HG02973 (cell line): ENCODE results near the gene TNIK.

Experiments
- ATAC-seq: cut with Tn5 transposase; IDR thresholded peaks from one replicate; pipeline ENCODE4 v1.9.1; 2021; ENCODE audit warnings: moderate library complexity; ENCODE audit not compliant: unreplicated experiment

Gene TNIK

DNA sequence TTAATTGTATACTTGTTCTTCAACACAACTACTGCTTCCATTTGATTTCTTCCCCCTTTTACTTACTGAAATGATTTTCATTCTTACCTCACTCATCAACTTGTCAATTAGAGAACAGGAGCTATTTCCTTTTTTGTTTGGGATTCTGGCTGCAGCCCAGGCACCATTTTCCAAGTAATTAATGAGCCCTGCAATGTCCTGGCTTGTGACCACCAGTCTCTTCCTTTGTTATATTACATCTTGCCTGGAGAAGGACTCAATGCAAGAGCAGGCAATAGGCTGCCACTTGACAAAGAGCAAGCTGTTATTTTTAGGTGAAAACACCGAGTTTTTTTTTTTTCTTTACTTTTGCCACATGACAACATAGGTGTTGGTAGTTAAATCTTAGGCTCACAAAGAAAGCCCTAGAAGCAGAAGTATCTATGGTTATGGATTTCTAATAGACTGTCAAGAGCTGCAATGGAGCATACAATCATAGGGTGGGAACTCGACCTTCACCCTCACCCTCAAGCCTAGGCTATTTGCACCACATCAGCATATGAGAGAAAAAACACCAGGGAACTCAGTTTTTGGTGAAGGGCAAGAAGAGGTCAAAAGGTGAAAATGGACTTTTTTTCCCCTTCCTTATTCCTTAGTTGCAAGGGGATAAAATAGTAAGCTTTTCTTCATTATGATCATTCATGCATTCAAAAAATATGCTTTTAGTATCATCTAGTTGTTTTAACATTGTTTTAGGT lies 114.9 kb downstream of the TNIK start:
- no peak for ATAC-seq

DNA sequence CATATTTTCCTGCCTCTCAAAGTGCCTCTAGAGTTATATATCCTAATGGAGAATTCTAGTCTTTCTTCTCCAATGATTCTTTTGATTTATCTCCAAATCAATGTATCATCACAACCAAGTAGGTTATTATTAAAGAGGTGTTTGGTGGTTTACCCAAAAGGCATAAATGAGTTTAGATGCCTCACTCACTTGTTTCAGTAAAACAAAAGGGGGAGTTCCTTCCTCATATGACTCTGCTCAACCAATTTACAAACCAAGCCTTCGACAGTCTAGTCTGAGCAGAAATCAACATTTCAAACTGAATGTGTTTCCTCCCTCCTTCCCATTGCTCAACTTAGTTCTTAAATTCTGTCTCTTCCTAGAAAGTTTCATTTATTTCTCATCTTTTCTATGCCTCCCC lies 116.5 kb downstream of the TNIK start:
- no peak for ATAC-seq

DNA sequence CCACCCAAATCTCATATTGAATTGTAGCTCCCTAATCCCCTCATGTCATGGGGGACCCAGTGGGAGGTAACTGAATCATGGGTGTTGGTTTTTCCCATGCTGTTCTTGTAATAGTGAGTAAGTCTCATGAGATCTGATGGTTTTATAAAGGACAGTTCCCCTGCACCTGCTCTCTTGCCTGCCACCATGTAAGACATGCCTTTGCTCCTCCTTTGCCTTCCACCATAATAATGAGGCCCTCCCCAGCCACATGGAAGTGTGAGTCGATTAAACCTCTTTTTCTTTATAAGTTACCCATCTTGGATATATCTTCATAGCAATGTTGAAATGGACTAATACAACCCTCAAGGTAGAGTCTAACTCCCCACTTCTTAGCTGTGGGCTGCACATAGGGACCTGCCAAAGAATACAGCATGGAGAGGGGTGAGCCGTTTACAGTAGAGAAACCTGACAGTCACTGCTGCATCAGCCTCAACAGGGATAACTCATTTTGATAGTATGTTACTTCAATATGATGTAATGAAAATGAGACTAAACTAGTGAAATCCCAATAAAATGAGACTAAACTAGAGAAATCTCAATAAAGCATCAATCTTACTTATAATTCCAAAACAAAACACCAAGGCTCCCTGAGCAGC lies 117.3 kb downstream of the TNIK start:
- no peak for ATAC-seq

DNA sequence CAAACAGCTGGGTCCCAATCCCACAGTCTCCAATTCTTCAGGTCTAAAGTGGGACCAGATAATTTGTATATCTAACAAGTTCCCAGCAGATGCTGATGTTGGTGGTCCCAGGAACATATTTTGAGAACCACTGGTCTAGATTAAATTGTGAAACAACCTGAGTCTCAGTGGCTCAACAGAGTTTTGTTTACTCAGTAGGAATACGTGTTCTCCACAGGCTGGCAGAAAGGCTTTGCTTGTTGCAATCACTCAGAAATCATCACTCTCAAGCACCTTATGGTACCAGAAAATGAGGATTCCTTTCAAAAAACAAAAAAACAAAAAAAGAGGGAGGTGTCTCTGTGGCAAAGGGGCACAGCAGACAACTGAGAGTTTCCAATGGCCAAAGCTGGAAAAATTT lies 118.0 kb downstream of the TNIK start:
- ATAC-seq = no peak

DNA sequence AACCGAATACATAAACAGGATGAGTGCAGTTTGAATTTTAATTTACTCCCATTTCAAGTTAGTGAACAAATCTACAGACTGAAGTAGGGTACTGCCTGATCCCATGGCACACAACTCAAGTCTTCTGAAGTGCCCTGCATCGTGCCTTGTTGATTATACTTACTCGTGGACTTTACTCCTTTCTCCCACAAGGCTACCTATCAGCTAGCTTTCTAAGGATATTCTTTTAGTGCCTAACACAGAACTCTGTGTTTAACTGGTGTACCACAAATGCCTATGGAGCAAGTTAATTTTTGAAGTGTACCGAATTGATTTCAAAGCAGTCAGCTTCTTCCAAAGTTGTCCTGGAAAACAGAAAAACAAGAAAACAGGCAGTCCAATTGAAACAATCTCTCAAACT lies 119.8 kb downstream of the TNIK start:
- ATAC-seq = no peak

DNA sequence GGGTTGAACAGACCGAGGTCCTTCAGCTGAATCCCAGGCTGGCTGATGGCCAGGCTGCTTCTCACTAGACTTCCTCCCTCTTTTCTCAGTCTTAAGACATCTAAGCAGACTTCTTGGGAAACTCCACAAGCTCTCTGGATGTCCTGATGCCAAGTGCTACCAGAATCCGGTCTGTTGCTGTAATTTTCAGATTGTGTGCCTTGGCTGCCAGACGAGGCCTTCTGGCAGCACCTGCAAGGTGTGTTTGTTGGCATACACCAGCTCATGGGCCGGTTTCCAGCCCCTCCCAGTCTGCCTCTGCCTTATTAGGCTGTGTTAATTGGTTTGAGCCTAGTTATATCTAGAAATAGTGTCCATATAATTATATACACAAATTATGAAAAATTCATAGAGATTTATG lies 120.6 kb downstream of the TNIK start:
- ATAC-seq = no peak

DNA sequence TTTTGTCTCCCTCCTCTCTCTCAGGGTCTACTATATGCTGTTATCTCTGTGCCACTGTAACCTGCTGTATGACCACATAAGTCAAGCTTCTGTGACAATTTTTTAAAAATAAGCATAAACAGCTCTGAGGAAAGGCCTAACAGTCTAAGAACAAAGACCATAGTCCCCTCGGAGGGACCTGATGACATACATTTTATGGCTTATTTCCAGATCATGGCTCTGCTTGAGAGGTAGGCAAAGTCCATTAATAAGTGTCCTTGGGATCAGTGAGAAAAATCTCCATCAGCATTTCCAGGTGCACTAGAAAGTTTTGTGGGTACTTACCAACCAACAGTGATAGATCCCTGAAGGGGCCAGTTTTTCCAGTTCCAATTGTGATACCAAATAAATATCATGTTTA lies 123.8 kb downstream of the TNIK start:
- ATAC-seq = no peak

DNA sequence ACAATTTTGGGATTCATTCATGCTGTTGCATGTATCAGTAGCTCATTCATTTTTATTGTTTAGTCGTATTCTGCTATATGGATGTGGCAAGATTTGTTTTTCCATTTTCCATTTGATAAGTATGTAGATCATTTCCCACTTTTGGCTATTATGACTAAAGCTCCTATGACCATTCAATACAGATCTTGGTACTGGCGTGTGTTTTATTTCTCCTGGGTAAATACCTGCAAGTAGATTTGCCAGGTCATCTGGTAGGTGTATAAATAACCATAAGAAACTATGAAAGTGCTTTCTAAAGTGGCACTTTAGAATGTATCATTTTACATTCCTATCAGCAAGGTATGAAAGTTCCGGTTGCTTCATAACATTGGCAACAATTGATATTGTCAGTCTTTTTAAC lies 124.6 kb downstream of the TNIK start:
- ATAC-seq = no peak

DNA sequence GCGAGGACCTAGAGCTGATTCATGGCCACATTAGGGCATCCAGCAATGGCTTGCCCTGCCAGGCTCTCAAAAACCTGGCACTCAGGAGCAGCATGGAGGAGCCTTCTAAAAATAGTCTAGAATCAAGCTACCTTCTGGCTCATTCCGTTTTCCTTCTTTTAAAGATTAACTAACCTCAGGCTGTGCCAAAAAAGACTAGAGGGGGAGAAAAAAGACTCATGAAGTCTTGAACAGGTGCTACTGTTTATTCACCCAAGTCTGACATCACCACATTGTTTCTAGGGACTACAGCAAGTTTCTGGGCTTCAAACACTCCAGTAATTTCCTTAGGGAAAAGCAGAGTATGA lies 125.8 kb downstream of the TNIK start:
- ATAC-seq = no peak

DNA sequence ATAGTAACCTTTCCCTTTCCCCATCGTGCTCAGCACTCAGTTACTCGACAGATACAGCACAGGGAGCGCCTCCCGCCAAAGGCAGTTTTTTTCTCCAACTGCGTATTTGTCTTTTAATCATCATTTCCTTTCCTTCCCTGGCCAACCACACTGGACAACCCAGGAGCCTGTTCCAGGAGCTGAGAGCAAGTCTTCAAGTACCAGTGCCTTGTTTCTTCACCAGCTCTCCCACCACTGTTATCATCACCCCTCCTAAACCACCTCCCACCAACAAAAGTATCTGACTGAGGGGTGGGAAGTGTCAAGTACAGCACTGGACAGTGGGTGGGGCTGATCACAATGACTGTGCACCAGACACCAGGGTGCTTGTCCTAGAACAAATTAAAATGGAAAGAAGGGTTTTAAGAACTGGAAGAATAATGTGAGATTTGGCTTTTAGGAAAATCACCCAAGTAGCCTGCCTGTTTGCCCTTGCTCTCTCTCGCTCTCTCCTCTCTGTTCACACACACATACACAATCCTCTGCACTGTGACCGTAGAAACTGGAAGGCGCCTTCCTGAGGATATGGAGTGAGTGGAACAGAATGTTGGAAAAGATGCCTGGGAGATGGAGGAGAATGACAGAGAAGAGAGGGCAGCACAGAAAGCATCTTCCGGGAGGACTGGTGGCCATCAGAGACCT lies 126.3 kb downstream of the TNIK start:
- ATAC-seq = no peak

DNA sequence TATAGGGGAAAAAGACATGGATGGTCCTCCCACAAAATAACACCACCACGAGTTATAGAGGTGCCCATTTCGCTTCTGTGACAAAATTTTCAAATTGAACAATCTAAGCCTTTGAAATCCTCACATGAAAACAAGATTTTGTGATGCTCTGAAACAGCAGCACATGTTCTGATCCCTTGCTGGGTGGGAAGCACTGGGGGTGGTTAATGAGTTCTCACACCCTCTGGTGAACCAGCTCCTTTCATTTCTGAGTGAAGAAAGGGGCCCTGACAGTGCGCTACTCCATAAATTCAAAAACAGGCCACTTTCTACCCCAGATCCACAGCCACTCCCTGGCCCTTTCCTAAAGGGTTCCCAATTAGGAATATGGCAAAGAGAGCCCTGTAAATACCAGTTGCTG lies 129.3 kb downstream of the TNIK start:
- ATAC-seq = no peak

DNA sequence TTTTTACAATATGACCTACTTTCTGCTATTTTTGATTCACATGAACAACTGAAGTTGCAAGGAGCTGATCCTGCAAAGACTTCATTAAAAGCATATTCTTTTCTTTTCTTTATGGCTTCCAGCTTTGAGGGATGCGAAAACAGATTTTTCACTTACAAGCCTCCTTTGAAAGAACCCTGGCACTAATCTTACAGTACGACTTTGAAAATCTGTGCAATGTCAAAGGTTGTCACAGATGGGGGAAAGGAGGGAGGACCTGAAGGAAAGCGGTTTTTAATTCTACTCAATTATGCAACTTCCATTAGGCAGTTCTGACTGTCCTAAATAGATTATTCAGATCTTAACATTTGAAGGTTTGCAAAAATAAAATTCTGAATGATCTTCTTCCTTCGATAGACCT lies 130.5 kb downstream of the TNIK start:
- ATAC-seq = no peak

DNA sequence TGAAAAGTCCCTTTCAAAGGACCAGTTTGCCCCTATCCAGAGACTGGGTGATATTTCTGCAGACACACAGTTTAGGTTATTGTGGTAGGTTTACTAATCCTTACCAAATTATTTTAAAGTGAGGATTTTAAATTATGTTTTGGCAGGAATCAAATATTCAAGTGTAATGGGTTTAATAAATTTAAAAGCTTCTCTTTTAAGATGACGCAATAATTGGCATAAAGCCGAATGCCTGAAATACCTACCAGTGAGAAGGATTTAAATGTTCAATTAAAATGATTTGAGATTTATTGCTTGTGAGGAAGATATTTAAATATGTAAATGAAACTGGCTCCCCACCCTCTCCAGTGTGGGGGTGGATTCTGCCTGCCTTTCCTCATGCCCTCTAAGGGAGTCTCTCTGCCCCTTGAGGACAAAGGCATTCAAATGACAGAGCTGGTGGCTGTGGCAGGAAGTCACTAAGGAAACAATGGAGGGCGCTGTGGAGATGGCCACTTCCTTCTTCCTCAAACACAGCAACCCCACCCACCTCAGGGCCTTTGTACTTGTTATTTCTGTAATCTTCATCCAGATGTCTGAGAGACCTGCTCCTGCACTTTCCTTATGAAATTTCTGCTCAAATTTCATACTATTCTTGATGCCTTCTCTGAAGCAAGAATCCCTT lies 131.7 kb downstream of the TNIK start:
- no peak for ATAC-seq

DNA sequence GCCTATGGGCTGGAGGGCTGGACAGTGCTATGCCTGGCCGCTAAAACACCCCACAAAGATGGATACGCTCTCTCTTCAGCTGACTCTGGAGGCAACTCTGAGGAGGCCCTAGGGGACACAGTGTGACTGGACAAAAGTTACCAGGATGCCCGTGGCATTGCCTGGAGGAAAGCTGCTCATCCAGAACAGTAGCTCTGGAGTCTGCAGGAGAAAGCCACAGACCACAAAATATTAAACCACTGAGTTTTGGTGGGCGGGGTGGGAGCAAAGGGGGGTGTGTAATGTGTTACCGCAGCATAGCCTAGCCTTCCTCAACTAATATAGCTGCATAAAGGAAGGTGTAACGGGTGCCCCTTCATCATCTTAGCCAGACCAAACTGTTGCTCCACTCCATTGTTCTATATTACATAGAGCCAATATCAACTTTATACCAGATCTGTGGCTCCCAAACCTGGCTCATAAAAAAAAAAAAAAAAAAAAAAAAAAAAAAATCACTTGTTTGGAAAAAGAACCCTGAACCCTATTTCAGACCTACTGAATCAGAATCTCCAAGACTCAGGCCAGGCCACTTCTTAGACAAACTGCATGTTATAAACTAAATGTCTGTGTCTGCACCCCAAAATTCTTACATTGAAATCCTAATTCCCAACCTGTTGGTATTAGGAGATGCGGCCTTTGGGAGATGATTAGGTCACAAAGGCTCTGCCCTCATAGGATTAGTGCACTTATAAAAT lies 132.6 kb downstream of the TNIK start:
- ATAC-seq = no peak

DNA sequence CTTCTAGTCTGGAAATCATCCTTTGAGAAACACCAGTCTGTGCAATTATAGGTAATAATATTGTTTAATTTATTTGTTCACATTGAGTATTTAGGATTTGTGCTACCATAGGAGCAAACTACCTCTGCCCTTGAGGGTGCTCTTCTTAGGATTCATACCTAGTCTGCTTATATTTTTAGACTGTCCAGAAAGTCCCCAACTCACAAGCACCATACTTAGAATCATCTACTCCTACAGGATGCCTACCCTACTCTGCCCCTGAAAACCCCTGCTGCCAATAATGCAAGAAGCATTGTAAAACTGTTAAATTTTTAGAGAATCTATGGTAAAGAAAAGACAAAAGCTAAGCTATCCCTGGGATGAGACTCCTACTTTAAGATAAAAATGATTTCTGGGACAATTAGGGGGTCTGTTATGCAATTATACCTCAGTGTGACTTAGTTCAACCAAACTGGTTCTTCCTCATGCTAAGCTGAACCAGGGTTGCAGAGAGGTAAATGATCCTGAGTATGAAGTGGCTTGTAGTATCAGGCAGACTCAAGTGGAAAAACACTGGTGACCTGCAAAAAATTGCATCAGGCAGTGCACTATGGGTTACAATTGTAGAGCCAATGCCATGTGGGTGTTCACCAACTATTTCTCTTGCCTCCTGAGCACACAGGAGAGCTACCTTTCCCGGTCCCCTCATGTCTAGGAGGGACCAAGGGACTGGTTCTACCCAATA lies 133.3 kb downstream of the TNIK start:
- no peak for ATAC-seq

DNA sequence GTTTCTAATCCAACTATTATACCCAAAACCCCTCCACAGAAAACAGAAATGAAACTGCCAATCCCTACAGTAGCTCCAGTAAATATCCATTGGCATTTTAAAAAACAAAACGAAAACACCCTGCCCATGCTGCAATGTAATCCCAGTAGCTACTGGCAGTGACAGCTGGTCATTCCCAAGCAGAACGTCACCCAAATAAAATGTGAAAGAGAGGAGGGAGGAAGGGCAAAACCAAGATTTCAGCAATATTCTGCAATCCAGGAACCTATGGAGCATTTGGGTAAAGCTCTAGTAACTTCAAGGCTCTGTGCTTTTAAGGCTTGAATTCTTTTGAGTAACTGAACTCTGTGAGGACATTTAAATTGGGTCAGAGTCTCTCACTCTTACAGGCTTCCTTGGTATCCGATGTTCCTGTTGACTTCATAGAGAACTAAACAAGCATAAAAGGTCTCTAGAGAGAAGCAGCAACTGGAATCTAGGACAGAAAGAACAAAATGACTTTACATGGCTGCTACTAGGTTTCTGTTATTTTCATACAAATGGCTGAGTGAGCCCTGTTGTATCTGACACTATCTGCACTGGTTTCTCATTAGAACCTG lies 136.2 kb downstream of the TNIK start:
- ATAC-seq = no peak

DNA sequence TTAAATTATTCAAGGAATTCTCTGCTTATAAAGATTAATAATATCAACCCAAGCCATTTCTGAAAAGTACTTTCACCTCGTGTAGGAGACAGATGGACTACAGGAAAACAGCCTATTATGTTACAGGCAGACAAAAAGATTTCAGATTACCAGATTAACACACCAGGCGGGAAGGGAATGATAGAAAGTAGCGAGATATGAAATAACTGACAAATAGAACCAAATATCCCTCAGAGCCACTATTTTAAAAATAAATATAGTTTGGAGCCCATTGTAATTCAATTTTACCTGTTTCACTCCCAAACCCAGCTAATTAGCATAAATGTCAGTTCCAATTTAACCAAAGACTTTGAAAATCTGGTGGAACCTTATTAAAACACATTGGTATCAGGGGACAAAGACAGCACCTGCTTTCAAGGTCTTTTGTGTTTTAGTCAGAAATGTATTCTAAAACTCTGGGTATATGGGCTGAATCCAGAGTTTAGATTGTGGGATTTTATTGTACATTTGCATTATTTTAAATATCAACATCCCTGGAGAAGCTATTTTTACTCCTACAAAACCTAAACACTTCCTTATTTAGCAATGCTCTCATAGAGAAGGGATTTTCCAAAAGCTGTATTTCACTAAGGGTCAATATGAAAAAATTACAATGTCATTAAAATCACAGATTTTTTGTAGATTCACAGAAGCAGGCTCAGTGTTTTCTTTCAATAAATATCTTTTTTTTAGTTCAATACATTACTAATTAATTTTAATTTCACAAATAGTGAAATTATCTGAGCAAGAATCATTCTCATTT lies 138.4 kb downstream of the TNIK start:
- ATAC-seq = no peak

DNA sequence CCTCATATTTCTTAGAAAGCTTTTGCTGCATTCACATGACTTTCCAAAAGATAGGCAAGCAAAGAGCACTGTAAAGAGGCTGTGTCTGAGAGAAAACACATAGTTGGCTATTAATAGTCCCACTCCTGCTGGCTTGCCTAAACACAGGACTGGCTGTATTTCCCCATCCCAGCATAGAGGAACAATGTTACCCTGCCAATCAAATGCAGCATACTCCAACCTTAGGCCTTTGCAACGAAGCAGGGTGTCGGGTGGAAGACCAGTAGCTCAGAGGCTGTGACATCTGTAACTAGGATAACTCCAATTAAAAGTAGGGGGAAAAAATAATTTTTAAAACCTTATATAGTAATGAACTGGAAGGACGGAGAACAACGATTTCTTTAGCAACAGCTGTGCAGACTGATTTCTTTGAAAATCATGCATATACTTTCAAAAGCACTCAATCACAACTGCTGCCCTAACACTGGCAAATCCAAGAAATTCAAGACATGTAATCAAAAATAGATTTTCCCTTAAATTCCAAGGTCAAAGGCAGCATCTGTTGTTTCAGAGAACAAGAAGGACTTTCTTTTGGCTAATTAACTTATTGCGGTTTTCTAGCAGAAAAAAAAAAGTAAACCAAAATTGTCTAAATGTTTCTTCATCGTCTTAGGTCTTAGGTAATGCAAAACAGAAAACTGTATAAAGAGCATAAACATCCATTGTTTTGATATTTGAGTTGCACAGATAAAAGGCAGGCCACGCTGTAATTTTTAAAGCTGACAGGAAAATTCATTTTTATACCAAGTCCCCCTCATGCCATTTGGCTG lies 139.3 kb downstream of the TNIK start:
- ATAC-seq = no peak

DNA sequence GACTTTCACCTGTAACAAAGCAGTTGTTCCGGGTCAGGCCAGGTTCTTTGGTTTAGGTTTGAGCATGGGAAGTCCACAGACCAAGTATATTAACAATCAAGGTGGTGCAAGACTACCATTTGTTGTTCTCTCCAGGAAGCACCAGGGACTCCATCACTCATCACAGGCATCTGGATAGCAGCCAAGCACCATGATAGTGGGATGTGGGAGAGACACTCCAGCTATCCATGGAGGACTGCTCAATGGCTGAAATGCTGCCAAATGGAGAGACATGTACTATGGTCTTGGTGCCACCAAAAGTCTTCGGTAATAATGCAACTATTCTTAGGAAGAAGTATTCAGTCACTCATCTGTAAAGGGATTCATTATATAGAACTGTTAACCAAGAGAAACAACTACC lies 143.0 kb downstream of the TNIK start:
- ATAC-seq = no peak
